IMR-90 (cell line): ENCODE data around the gene SLC22A4. TPM values are rescaled to one million over a fixed set of nuclear protein-coding genes. Genes with fewer than 3 reads are reported as not detected.
A peak's percentile ranks its signal among the peaks of the same experiment; 100 is the strongest.

ENCODE experiments used
- BHLHE40 ChIP-seq: fragments of 150-350 bp; IDR thresholded peaks from 2 replicates; pipeline ENCODE4 v1.6.1; 2016; ENCODE audit warnings: mild to moderate bottlenecking, low read depth, low read length
- MXI1 ChIP-seq: IDR thresholded peaks from 2 replicates; pipeline ENCODE4 v1.6.1; 2012; ENCODE audit warnings: low read depth, mild to moderate bottlenecking, low read length, moderate library complexity, borderline replicate concordance
- RCOR1 ChIP-seq: IDR thresholded peaks from 2 replicates; pipeline ENCODE4 v1.6.1; 2012; ENCODE audit warnings: mild to moderate bottlenecking, low read length, improper control_type of control experiment; ENCODE audit not compliant: insufficient replicate concordance
- polyA plus RNA-seq, 3 experiments: library from polyadenylated mRNA; depleted of rRNA; stranded (reverse); fragments of >200 nt; gene quantifications; 2 replicates each; pipeline ENCODE4 v1.2.3, GENCODE V29; 2012; ENCODE audit warnings: low replicate concordance in 1 of 3
- total RNA-seq: library from RNA; depleted of rRNA; stranded (reverse); fragments of >200 nt; gene quantifications from 2 replicates; pipeline ENCODE4 v1.2.3, GENCODE V29; 2012
- TF ChIP-seq, protein P1 (sequence below): fragments of 150-350 bp; IDR thresholded peaks from 2 replicates; pipeline ENCODE4 v1.6.1; 2017; ENCODE audit warnings: mild to moderate bottlenecking, antibody characterized with exemption, low read length, low read depth

SLC22A4 gene
- total and polyA plus RNA-seq, 2 of the 4 experiments (the other 2 are of a cell fraction) = 2.6 to 3.2 TPM

- TF ChIP-seq, protein P1, sequence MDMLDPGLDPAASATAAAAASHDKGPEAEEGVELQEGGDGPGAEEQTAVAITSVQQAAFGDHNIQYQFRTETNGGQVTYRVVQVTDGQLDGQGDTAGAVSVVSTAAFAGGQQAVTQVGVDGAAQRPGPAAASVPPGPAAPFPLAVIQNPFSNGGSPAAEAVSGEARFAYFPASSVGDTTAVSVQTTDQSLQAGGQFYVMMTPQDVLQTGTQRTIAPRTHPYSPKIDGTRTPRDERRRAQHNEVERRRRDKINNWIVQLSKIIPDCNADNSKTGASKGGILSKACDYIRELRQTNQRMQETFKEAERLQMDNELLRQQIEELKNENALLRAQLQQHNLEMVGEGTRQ = no peak
- TF ChIP-seq RCOR1 = no peak
- peak; percentile 42 for TF ChIP-seq BHLHE40
- TF ChIP-seq MXI1 = no peak
These were observed 865 bp upstream of the SLC22A4 start (continued) for GRCh38 chr5:132293066-132293991.
